Measurements from ENCODE around the gene SLC25A30. TPM values are rescaled to one million over a fixed set of nuclear protein-coding genes. Genes with fewer than 3 reads are reported as not detected.
"Not testable (repeated sequence)": the region's sequence is repeated elsewhere in the genome, so short reads cannot be mapped to it uniquely, and the experiment has no call there.

SLC25A30 gene
- total RNA-seq, 1 donor from 2014 or later: 11.5 TPM

DNA sequence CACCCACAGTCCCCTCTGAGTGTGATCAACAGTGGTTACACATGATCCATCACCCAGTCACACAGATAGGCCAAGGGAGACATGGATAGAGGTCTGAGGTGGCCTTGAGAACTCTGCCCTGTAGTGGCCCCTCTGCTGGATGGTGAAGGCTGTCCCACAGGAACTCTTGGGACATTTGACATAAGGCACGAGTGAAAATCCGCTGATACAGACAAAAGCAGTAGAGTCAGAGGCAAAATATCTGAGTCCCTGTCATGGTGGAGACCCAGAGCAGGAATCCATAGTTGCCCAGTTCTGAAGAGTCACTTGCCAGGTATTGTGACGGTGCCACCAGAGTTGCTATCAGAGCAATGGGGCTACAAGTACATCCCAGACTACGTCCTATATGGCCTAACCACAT, 18.8 kb upstream of the SLC25A30 start:
- Histone ChIP-seq H3K27ac (no peak overlapping the region), H3K9me3 (no peaks in the 10 kb centered on the region), H3K4me1 (no peaks in the 10 kb centered on the region), H3K4me3 (no peak overlapping the region), H3K36me3 (no peaks in the 10 kb centered on the region), H3K27me3 (no peaks in the 10 kb centered on the region)
- no peak for DNase-seq (ENCODE audit: extremely low spot score in 2 of 2)
- TF ChIP-seq POLR2AphosphoS5 (IDR thresholded peaks at IDR 0.05; ENCODE audit: insufficient read depth in 1 of 2, low read depth in 1 of 2) (no peak), POLR2A (IDR thresholded peaks at IDR 0.05) (no peak), CTCF (IDR thresholded peaks at IDR 0.05) (no peak)
- intact Hi-C loops (cut with DNase I): no loop called here

DNA sequence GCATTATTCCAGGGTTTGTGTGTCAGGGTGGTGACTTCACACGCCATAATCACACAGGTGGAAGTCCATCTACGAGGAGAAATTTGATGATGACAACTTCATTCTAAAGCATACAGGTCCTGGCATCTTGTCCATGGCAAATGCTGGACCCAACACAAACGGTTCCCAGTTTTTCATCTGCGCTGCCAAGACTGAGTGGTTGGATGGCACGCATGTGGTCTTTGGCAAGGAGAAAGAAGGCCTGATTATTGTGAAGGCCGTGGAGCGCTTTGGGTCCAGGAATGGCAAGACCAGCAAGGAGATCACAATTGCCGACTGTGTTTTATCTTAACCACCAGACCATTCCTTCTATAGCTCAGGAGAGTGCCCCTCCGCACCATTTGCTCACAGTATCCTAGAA, 18.2 kb upstream of the SLC25A30 start:
- Histone ChIP-seq H3K9me3 (no peaks in the 10 kb centered on the region), H3K27ac (no peak overlapping the region), H3K36me3 (no peaks in the 10 kb centered on the region), H3K4me3 (no peak overlapping the region), H3K27me3 (no peaks in the 10 kb centered on the region), H3K4me1 (no peaks in the 10 kb centered on the region)
- TF ChIP-seq CTCF (IDR thresholded peaks at IDR 0.05): no peak
- no peak for TF ChIP-seq POLR2A (IDR thresholded peaks at IDR 0.05)
- no peak for TF ChIP-seq POLR2AphosphoS5 (IDR thresholded peaks at IDR 0.05; ENCODE audit: insufficient read depth in 1 of 2, low read depth in 1 of 2)
- no peak for DNase-seq (ENCODE audit: extremely low spot score in 2 of 2)
- intact Hi-C loops (cut with DNase I): no loop called here

- DNase-seq (ENCODE audit: extremely low spot score in 2 of 2): no peak
- intact Hi-C loops (cut with DNase I): no loop called here
- Histone ChIP-seq H3K9me3 (no peaks in the 10 kb centered on the region), H3K4me3 (no peak overlapping the region), H3K36me3 (no peaks in the 10 kb centered on the region), H3K27ac (no peak overlapping the region), H3K27me3 (no peaks in the 10 kb centered on the region), H3K4me1 (no peaks in the 10 kb centered on the region)
- TF ChIP-seq POLR2AphosphoS5 (IDR thresholded peaks at IDR 0.05; ENCODE audit: insufficient read depth in 1 of 2, low read depth in 1 of 2): no peak
- no peak for TF ChIP-seq CTCF (IDR thresholded peaks at IDR 0.05)
- TF ChIP-seq POLR2A (IDR thresholded peaks at IDR 0.05): no peak
Observed at GRCh38 chr13:45434556-45435371, 16.6 kb upstream of the SLC25A30 start.

- intact Hi-C loops (cut with DNase I): no loop called here
- H3K27me3 ChIP-seq: no peaks in the 10 kb centered on the region
- no peaks in the 10 kb centered on the region for H3K9me3 ChIP-seq
- TF ChIP-seq POLR2AphosphoS5 (IDR thresholded peaks at IDR 0.05; ENCODE audit: insufficient read depth in 1 of 2, low read depth in 1 of 2) (no peak), POLR2A (IDR thresholded peaks at IDR 0.05) (no peak), CTCF (IDR thresholded peaks at IDR 0.05) (no peak)
- no peak overlapping the region for H3K4me3 ChIP-seq
- H3K27ac ChIP-seq: no peak overlapping the region
- DNase-seq (ENCODE audit: extremely low spot score in 2 of 2): no peak
- H3K4me1 ChIP-seq: no peaks in the 10 kb centered on the region
- H3K36me3 ChIP-seq: no peaks in the 10 kb centered on the region
Observed at GRCh38 chr13:45433381-45433790, 15.2 kb upstream of the SLC25A30 start.

GRCh38 chr13:45432737-45433380, 14.7 kb upstream of the SLC25A30 start:
- no peaks in the 10 kb centered on the region for H3K36me3 ChIP-seq
- intact Hi-C loops (cut with DNase I): no loop called here
- H3K4me3 ChIP-seq: no peak overlapping the region
- DNase-seq (ENCODE audit: extremely low spot score in 2 of 2): no peak
- no peaks in the 10 kb centered on the region for H3K9me3 ChIP-seq
- no peaks in the 10 kb centered on the region for H3K27me3 ChIP-seq
- H3K27ac ChIP-seq: no peak overlapping the region
- H3K4me1 ChIP-seq: no peaks in the 10 kb centered on the region
- TF ChIP-seq POLR2AphosphoS5 (IDR thresholded peaks at IDR 0.05; ENCODE audit: insufficient read depth in 1 of 2, low read depth in 1 of 2) (no peak), CTCF (IDR thresholded peaks at IDR 0.05) (no peak), POLR2A (IDR thresholded peaks at IDR 0.05) (no peak)

GRCh38 chr13:45426056-45426841, 8.1 kb upstream of the SLC25A30 start:
- H3K27ac ChIP-seq; H3K4me1 ChIP-seq; H3K27me3 ChIP-seq; intact Hi-C loops (cut with DNase I); H3K36me3 ChIP-seq; H3K4me3 ChIP-seq; DNase-seq (ENCODE audit: extremely low spot score in 2 of 2); H3K9me3 ChIP-seq: not testable (repeated sequence)

Measured in vagina (tissue), 2 donors.